ENCODE results near the gene RPS6KA1. TPM values are rescaled to one million over a fixed set of nuclear protein-coding genes. Genes with fewer than 3 reads are reported as not detected.

The RPS6KA1 gene
- total and polyA plus RNA-seq, 2 donors from 2014 or later, result 39.5 to 58.1 TPM

DNA sequence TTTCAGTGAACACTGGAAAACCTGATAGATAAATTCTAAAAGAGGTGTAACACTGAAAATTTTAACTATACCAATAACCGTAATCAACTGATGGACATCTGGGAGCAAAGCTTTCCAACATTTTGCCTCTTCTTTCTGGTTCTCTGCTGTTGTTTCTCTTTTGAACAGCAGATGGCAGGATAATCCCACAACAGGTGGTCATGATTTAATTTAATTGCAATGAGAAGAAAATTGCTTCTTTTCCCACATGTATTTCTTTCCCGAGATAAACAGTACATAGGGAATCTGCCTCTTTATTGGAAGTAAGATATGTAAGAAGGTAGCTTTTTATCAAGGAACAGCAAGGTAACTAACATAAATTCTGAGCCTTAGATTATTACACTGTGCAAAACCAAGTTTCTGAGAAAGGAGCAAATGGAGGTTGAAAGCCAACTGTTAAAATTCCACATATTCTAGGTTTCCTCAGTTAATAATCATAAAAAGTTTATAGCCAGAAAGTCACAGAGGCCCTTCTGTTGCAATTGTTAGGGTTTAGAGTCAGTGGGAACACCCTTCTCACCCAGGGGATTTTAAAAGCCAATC is 72.9 kb downstream of the RPS6KA1 start:
- FAIRE-seq, result peak; percentile 96
- intact Hi-C loops (cut with DNase I), result loop anchor here (5.0 kb wide), 1 partner anchor 190 kb away; no protein-coding TSS in a partner anchor
- Histone ChIP-seq H3K9ac (ENCODE audit: low read length in 3 of 3) (no peak overlapping the region), H3K4me1 (ENCODE audit: control insufficient read depth in 2 of 3, insufficient read depth in 2 of 3, low read depth in 1 of 3, low read length in 3 of 3) (no peaks in the 10 kb centered on the region), H3K27me3 (ENCODE audit: control insufficient read depth, insufficient read depth, low read length) (no peaks in the 10 kb centered on the region), H3K9me3 (ENCODE audit: control insufficient read depth in 2 of 3, insufficient read depth in 1 of 3, low read length in 3 of 3) (no peaks in the 10 kb centered on the region), H3K4me3 (ENCODE audit: low read length in 3 of 3) (no peak overlapping the region), H3K36me3 (ENCODE audit: control insufficient read depth in 2 of 3, insufficient read depth in 3 of 3, low read length in 3 of 3) (no peaks in the 10 kb centered on the region), H3K27ac (ENCODE audit: low read depth in 2 of 2, low read length in 2 of 2) (no peak overlapping the region)
- TF ChIP-seq, protein P1, sequence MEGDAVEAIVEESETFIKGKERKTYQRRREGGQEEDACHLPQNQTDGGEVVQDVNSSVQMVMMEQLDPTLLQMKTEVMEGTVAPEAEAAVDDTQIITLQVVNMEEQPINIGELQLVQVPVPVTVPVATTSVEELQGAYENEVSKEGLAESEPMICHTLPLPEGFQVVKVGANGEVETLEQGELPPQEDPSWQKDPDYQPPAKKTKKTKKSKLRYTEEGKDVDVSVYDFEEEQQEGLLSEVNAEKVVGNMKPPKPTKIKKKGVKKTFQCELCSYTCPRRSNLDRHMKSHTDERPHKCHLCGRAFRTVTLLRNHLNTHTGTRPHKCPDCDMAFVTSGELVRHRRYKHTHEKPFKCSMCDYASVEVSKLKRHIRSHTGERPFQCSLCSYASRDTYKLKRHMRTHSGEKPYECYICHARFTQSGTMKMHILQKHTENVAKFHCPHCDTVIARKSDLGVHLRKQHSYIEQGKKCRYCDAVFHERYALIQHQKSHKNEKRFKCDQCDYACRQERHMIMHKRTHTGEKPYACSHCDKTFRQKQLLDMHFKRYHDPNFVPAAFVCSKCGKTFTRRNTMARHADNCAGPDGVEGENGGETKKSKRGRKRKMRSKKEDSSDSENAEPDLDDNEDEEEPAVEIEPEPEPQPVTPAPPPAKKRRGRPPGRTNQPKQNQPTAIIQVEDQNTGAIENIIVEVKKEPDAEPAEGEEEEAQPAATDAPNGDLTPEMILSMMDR (IDR thresholded peaks at IDR 0.05; ENCODE audit: borderline replicate concordance, extremely low read depth, insufficient read depth), result peak; percentile 93
- peak in 3 of 5 donors; percentile 57 to 88 (median 85) for DNase-seq

DNA sequence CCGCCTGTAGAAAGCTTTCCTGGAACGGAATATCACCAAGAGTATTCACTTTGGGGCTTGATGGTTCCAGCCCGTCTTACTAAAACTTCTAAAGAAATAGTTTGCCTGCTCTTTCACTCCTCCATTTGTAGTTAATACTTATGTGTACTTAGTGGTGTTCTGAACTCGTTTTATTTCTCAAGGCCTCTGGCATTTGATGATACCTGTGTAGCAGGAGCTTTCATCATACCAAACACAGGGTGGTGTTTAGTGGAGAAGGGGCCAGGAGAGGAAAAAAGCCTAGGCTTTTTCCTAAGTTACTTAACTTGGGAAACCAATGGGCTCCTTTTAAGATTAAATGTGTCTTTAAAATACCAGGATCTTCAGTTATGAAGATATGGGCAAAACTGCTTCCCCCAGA is 74.3 kb downstream of the RPS6KA1 start:
- Histone ChIP-seq H3K4me1 (ENCODE audit: control insufficient read depth in 2 of 3, insufficient read depth in 2 of 3, low read depth in 1 of 3, low read length in 3 of 3) (no peaks in the 10 kb centered on the region), H3K9ac (ENCODE audit: low read length in 3 of 3) (no peak overlapping the region), H3K27ac (ENCODE audit: low read depth in 2 of 2, low read length in 2 of 2) (no peak overlapping the region), H3K27me3 (ENCODE audit: control insufficient read depth, insufficient read depth, low read length) (no peaks in the 10 kb centered on the region), H3K9me3 (ENCODE audit: control insufficient read depth in 2 of 3, insufficient read depth in 1 of 3, low read length in 3 of 3) (no peaks in the 10 kb centered on the region), H3K36me3 (ENCODE audit: control insufficient read depth in 2 of 3, insufficient read depth in 3 of 3, low read length in 3 of 3) (no peaks in the 10 kb centered on the region), H3K4me3 (ENCODE audit: low read length in 3 of 3) (no peak overlapping the region)
- intact Hi-C loops (cut with DNase I), result loop anchor here (5.0 kb wide), 1 partner anchor 188 kb away; no protein-coding TSS in a partner anchor
- FAIRE-seq, result no peak
- no peak for DNase-seq
- TF ChIP-seq, protein P1 (IDR thresholded peaks at IDR 0.05; ENCODE audit: borderline replicate concordance, extremely low read depth, insufficient read depth), result no peak

DNA sequence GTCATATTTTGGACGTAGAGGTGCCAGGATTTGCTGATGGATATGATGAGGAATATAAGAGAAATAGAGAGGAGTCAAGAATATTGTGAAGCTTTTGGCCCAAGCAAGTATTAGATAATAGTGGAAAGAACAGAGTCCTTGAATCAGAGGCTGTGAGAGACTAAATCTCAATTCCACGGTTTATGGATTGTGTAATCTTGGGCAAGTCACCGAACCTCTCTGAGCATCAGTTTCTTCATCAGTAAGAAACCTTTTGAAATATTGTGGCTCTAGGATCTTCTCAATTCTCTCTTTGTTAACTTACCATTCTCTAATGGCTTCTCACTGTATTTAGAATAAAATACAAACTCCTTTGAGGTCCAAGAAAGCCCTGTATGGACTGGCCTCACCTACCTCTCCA is 77.6 kb downstream of the RPS6KA1 start:
- DNase-seq, result no peak
- Histone ChIP-seq H3K4me1 (ENCODE audit: control insufficient read depth in 2 of 3, insufficient read depth in 2 of 3, low read depth in 1 of 3, low read length in 3 of 3) (no peaks in the 10 kb centered on the region), H3K9ac (ENCODE audit: low read length in 3 of 3) (no peak overlapping the region), H3K27me3 (ENCODE audit: control insufficient read depth, insufficient read depth, low read length) (no peaks in the 10 kb centered on the region), H3K4me3 (ENCODE audit: low read length in 3 of 3) (no peak overlapping the region), H3K27ac (ENCODE audit: low read depth in 2 of 2, low read length in 2 of 2) (no peak overlapping the region), H3K9me3 (ENCODE audit: control insufficient read depth in 2 of 3, insufficient read depth in 1 of 3, low read length in 3 of 3) (no peaks in the 10 kb centered on the region), H3K36me3 (ENCODE audit: control insufficient read depth in 2 of 3, insufficient read depth in 3 of 3, low read length in 3 of 3) (no peaks in the 10 kb centered on the region)
- TF ChIP-seq, protein P1 (IDR thresholded peaks at IDR 0.05; ENCODE audit: borderline replicate concordance, extremely low read depth, insufficient read depth), result no peak
- FAIRE-seq, result no peak
- intact Hi-C loops (cut with DNase I), result no loop called here

DNA sequence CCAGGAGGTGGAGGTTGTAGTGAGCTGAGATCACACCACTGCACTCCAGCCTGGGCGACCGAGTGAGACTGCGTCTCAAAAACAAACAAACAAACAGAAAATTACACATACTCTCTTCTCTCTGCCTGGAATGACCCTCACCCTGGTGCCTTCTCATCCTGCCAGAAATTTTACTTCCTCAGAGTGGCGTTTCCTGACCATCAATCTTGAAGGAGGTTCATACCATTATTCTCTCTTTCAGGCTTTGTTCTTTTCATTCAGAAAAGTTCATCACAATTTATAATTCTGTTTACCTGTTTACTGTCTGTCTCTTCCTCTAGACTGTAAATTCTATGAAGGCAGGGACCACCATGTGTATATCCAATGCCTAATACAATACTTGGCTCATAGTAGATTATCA is 79.3 kb downstream of the RPS6KA1 start:
- DNase-seq (peak in 1 of 5 donors; percentile 21), FAIRE-seq (no peak)
- no peaks in the 10 kb centered on the region for H3K9me3 ChIP-seq (ENCODE audit: control insufficient read depth in 2 of 3, insufficient read depth in 1 of 3, low read length in 3 of 3)
- no peak overlapping the region for H3K4me3 ChIP-seq (ENCODE audit: low read length in 3 of 3)
- H3K27ac ChIP-seq (ENCODE audit: low read depth in 2 of 2, low read length in 2 of 2), result no peak overlapping the region
- TF ChIP-seq, protein P1 (IDR thresholded peaks at IDR 0.05; ENCODE audit: borderline replicate concordance, extremely low read depth, insufficient read depth), result no peak
- H3K4me1 ChIP-seq (ENCODE audit: control insufficient read depth in 2 of 3, insufficient read depth in 2 of 3, low read depth in 1 of 3, low read length in 3 of 3), result no peaks in the 10 kb centered on the region
- intact Hi-C loops (cut with DNase I), result no loop called here
- no peaks in the 10 kb centered on the region for H3K36me3 ChIP-seq (ENCODE audit: control insufficient read depth in 2 of 3, insufficient read depth in 3 of 3, low read length in 3 of 3)
- H3K9ac ChIP-seq (ENCODE audit: low read length in 3 of 3), result no peak overlapping the region
- no peaks in the 10 kb centered on the region for H3K27me3 ChIP-seq (ENCODE audit: control insufficient read depth, insufficient read depth, low read length)
